Right cardiac atrium (tissue), 5 donors: Measurements from ENCODE around the gene MXD4. TPM values are rescaled to one million over a fixed set of nuclear protein-coding genes. Genes with fewer than 3 reads are reported as not detected.

Source experiments
- ATAC-seq, 2 donors: fragments of 200-7000 bp; cut with Tn5 transposase; one replicate each; pipeline versions ENCODE4 v1.8.0 to v1.9.1; 2020; ENCODE audit warnings: moderate library complexity in 2 of 2, mild to moderate bottlenecking in 1 of 2
- DNase-seq, 3 donors: peaks; one replicate each; pipeline ENCODE4 v3.0.0-alpha.2; 2020
- H3K27ac ChIP-seq: one replicate; pipeline ENCODE4 v1.5.1; 2013; ENCODE audit warnings: mild to moderate bottlenecking, low read length, control low read depth, moderate library complexity
- H3K27me3 ChIP-seq: one replicate; pipeline ENCODE4 v1.6.1; 2013; ENCODE audit not compliant: control insufficient read depth, insufficient read depth
- H3K4me1 ChIP-seq: one replicate; pipeline ENCODE4 v1.6.1; 2013; ENCODE audit warnings: low read length; ENCODE audit not compliant: control insufficient read depth, insufficient read depth
- H3K4me3 ChIP-seq: one replicate; pipeline ENCODE4 v1.5.1; 2013; ENCODE audit warnings: low read length, control low read depth
- H3K9me3 ChIP-seq: one replicate; pipeline ENCODE4 v1.6.1; 2013; ENCODE audit warnings: low read length; ENCODE audit not compliant: control insufficient read depth
- WGBS: extraction: QIAGEN DNeasy Blood & Tissue Kit; methylation state at CpG from one replicate; pipeline ENCODE4 v1.1.7; 2013; 5-methylcytosine and 5-hydroxymethylcytosine counted together
- intact Hi-C, 4 donors: fragments of 100-400 bp; cut with DNase I; formaldehyde crosslinking; loops; one replicate each; pipeline versions ENCODE4 v1.11.0 to v1.14.0; 2022 to 2023
- long read RNA-seq, 4 donors: library from polyadenylated mRNA; unstranded; transcript quantifications; one replicate each; pipeline ENCODE4 v2.0.0, GENCODE V29; 2020 to 2021
- polyA plus RNA-seq: library from polyadenylated mRNA; stranded (reverse); fragments of 200-250 nt; gene quantifications from one replicate; pipeline ENCODE4 v1.2.3, GENCODE V29; 2013
- total RNA-seq, 4 donors: library from RNA; stranded (reverse); fragmentation: NEBNext Ultra II Directional; extraction: Animal tissue kit (Norgen Biotek cat#: 25700); gene quantifications; one replicate each; pipeline ENCODE4 v1.2.1, GENCODE V29; 2021
- donor health status: healthy with polysubstance abuse.
- donor health status: DM: no; HTN: yes; CAD: no.
- donor health status: DM: no; HTN: no; CAD: no.
- donor health status: DM: no; HTN: yes; CAD: no; lungs with severe emphysema.
- donor health status: DM: yes; HTN: yes; CAD: no.

The MXD4 gene
- 10 to 100 TPM; 27.2 to 35.8 (median 31.6) TPM for total RNA-seq
- 43.1 TPM for polyA plus RNA-seq
- long read RNA-seq, donor 1, full-length matches to known transcripts, result 145 of 193 reads
- long read RNA-seq, donor 1, partial matches to known transcripts, result 11 of 193 reads
- long read RNA-seq, donor 1, other reads (novel, unspliced or antisense), result 37 of 193 reads
- long read RNA-seq, donor 2, full-length matches to known transcripts, result 93 of 113 reads
- long read RNA-seq, donor 2, partial matches to known transcripts, result 2 of 113 reads
- long read RNA-seq, donor 2, other reads (novel, unspliced or antisense), result 18 of 113 reads
- long read RNA-seq, donor 3, partial matches to known transcripts, result 0 of 27 reads
- long read RNA-seq, donor 3, other reads (novel, unspliced or antisense), result 27 of 27 reads
- long read RNA-seq, donor 4, full-length matches to known transcripts, result 59 of 80 reads
- long read RNA-seq, donor 4, partial matches to known transcripts, result 4 of 80 reads
- long read RNA-seq, donor 4, other reads (novel, unspliced or antisense), result 17 of 80 reads

GRCh38 chr4:2261853-2262144, at the start of gene MXD4:
Gene MXD4 (minus strand): TSS chr4:2262109. CDS start chr4:2261980, 129 bp downstream.
- H3K27me3 ChIP-seq, result no peaks in the 10 kb centered on the region
- H3K4me3 ChIP-seq, result peak within 1 kb of the TSS; percentile 91
- no peak for ATAC-seq
- H3K27ac ChIP-seq, result peak within 1 kb of the TSS; percentile 93
- H3K4me1 ChIP-seq, result peaks cover 21% of the 10 kb centered on the region
- under 1% methylated on average over 46 of the region's 46 CpGs for WGBS
- no peaks in the 10 kb centered on the region for H3K9me3 ChIP-seq
- intact Hi-C loops, result loop anchor here in 1 of 4 donors (5.0 kb wide), 1 partner anchor 141 kb away; no protein-coding TSS in a partner anchor
- no peak for DNase-seq

- H3K4me3 ChIP-seq, result no peak overlapping the region
- H3K9me3 ChIP-seq, result no peaks in the 10 kb centered on the region
- 86% methylated on average over 10 of the region's 10 CpGs for WGBS
- H3K27me3 ChIP-seq, result no peaks in the 10 kb centered on the region
- no peaks in the 10 kb centered on the region for H3K4me1 ChIP-seq
- no peak for DNase-seq
- ATAC-seq, result no peak
- H3K27ac ChIP-seq, result no peak overlapping the region
- intact Hi-C loops, result no loop called here
Measured at GRCh38 chr4:2306773-2307410, 45.0 kb upstream of the MXD4 start.

GRCh38 chr4:2305766-2306501, 44.0 kb upstream of the MXD4 start:
- no peaks in the 10 kb centered on the region for H3K27me3 ChIP-seq
- no peaks in the 10 kb centered on the region for H3K9me3 ChIP-seq
- DNase-seq, result no peak
- H3K4me1 ChIP-seq, result no peaks in the 10 kb centered on the region
- no peak overlapping the region for H3K27ac ChIP-seq
- intact Hi-C loops, result no loop called here
- no peak overlapping the region for H3K4me3 ChIP-seq
- no peak for ATAC-seq
- 82% methylated on average over 11 of the region's 11 CpGs for WGBS

GRCh38 chr4:2304877-2305561, 43.1 kb upstream of the MXD4 start:
- no peak for DNase-seq
- peak; percentile 20 to 31 for ATAC-seq
- H3K27ac ChIP-seq, result no peak overlapping the region
- H3K4me1 ChIP-seq, result no peaks in the 10 kb centered on the region
- no peak overlapping the region for H3K4me3 ChIP-seq
- 89% methylated on average over 41 of the region's 41 CpGs for WGBS
- intact Hi-C loops, result no loop called here
- no peaks in the 10 kb centered on the region for H3K9me3 ChIP-seq
- no peaks in the 10 kb centered on the region for H3K27me3 ChIP-seq

- WGBS, result 92% methylated on average over 32 of the region's 32 CpGs
Measured at GRCh38 chr4:2304321-2304876, 42.5 kb upstream of the MXD4 start.

GRCh38 chr4:2303686-2304320, 41.9 kb upstream of the MXD4 start:
- 90% methylated on average over 31 of the region's 31 CpGs for WGBS

More at GRCh38 chr4:2304321-2304876, 42.5 kb upstream of the MXD4 start:
- no peak overlapping the region for H3K4me3 ChIP-seq
- no peaks in the 10 kb centered on the region for H3K4me1 ChIP-seq
- no peaks in the 10 kb centered on the region for H3K27me3 ChIP-seq
- no peak overlapping the region for H3K27ac ChIP-seq
- H3K9me3 ChIP-seq, result no peaks in the 10 kb centered on the region
- no peak for ATAC-seq
- DNase-seq, result no peak
- intact Hi-C loops, result no loop called here

GRCh38 chr4:2303121-2303685, 41.3 kb upstream of the MXD4 start:
- no peaks in the 10 kb centered on the region for H3K4me1 ChIP-seq
- WGBS, result 94% methylated on average over 19 of the region's 19 CpGs
- no peak for DNase-seq
- ATAC-seq, result peak in 1 of 2 donors; percentile 20
- no peaks in the 10 kb centered on the region for H3K9me3 ChIP-seq
- H3K4me3 ChIP-seq, result no peak overlapping the region
- no peaks in the 10 kb centered on the region for H3K27me3 ChIP-seq
- intact Hi-C loops, result no loop called here
- H3K27ac ChIP-seq, result no peak overlapping the region

More at GRCh38 chr4:2303686-2304320, 41.9 kb upstream of the MXD4 start:
- Histone ChIP-seq H3K4me1 (no peaks in the 10 kb centered on the region), H3K4me3 (no peak overlapping the region), H3K27me3 (no peaks in the 10 kb centered on the region), H3K9me3 (no peaks in the 10 kb centered on the region), H3K27ac (no peak overlapping the region)
- DNase-seq (no peak), ATAC-seq (peak in 1 of 2 donors; percentile 9)
- intact Hi-C loops, result no loop called here

- no peak overlapping the region for H3K4me3 ChIP-seq
- no peaks in the 10 kb centered on the region for H3K4me1 ChIP-seq
- H3K27me3 ChIP-seq, result no peaks in the 10 kb centered on the region
- H3K9me3 ChIP-seq, result no peaks in the 10 kb centered on the region
- no peak for DNase-seq
- ATAC-seq, result no peak
- WGBS, result 95% methylated on average over 28 of the region's 28 CpGs
- intact Hi-C loops, result no loop called here
- no peak overlapping the region for H3K27ac ChIP-seq
Measured at GRCh38 chr4:2302387-2303119, 40.6 kb upstream of the MXD4 start.

- H3K9me3 ChIP-seq, result no peaks in the 10 kb centered on the region
- no peaks in the 10 kb centered on the region for H3K4me1 ChIP-seq
- intact Hi-C loops, result no loop called here
- DNase-seq (no peak), ATAC-seq (no peak)
- no peak overlapping the region for H3K27ac ChIP-seq
- H3K4me3 ChIP-seq, result no peak overlapping the region
- WGBS, result 71% methylated on average over 19 of the region's 19 CpGs
- H3K27me3 ChIP-seq, result no peaks in the 10 kb centered on the region
Measured at GRCh38 chr4:2301806-2302205, 39.9 kb upstream of the MXD4 start.
